ENCODE data around the gene HTT. TPM values are rescaled to one million over a fixed set of nuclear protein-coding genes. Genes with fewer than 3 reads are reported as not detected.

Gene HTT
- total and polyA plus RNA-seq, 10 of the 15 experiments (the other 5 are each of a cell fraction or from before 2014, with no cell fraction given) = 3.3 to 113 (median 43.3) TPM

DNA sequence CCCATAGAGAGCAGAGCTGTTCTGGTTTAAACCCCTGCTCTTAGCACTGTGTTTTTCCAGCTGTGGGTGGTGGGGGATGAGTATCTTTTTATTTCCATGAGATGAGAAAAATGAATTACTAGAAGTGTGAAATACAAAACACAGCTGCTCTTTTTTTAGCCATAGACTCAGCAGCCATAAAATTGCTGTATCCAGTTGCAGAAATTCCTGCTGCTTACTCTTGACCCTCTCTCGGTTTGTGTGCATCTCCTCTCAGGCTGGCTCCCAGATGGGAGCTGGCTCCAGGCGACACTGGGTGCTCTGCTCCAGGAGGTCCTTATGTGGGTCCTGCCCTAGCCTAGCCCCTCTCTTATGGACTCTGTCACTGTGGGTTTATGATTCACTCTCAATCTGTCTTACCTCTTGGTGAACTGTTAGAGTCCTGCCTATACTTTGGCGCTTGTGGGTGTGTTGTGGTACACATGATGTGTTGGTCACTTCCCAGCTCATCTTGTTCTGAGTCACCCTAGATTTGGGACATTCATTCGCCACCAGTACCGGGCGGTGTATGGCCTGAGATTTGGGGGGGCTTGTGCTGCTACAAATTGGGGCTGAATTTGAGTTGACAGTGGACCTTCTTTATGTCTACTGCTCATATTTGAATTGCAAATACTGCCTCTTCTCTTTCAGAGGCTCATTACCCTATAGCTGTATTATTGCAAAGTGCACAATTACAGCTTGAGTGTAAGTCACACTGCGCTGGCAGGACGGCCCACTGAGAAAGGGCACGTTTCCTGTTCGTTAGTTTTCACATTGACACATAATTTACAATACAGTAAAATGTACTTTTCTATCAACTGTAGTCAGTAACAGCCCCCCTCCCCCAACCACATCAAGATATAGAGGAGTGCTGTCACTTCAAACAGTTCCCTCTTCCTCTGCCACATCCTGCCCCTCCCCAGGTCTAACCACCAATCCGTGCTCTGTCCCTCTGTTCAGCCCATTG is 127.5 kb downstream of the HTT start (continued):
- TF ChIP-seq, protein P1, sequence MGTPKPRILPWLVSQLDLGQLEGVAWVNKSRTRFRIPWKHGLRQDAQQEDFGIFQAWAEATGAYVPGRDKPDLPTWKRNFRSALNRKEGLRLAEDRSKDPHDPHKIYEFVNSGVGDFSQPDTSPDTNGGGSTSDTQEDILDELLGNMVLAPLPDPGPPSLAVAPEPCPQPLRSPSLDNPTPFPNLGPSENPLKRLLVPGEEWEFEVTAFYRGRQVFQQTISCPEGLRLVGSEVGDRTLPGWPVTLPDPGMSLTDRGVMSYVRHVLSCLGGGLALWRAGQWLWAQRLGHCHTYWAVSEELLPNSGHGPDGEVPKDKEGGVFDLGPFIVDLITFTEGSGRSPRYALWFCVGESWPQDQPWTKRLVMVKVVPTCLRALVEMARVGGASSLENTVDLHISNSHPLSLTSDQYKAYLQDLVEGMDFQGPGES (IDR thresholded peaks at IDR 0.05) = no peak
- TF ChIP-seq, protein P2, sequence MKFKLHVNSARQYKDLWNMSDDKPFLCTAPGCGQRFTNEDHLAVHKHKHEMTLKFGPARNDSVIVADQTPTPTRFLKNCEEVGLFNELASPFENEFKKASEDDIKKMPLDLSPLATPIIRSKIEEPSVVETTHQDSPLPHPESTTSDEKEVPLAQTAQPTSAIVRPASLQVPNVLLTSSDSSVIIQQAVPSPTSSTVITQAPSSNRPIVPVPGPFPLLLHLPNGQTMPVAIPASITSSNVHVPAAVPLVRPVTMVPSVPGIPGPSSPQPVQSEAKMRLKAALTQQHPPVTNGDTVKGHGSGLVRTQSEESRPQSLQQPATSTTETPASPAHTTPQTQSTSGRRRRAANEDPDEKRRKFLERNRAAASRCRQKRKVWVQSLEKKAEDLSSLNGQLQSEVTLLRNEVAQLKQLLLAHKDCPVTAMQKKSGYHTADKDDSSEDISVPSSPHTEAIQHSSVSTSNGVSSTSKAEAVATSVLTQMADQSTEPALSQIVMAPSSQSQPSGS (IDR thresholded peaks at IDR 0.05; ENCODE audit: low read length) = 0 out of 2 replicates have a peak, but pooled peaks have one; percentile 35
- TF ChIP-seq, protein P3, sequence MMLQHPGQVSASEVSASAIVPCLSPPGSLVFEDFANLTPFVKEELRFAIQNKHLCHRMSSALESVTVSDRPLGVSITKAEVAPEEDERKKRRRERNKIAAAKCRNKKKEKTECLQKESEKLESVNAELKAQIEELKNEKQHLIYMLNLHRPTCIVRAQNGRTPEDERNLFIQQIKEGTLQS (IDR thresholded peaks at IDR 0.05; ENCODE audit: borderline replicate concordance, extremely low read depth, low read depth, low read length) = no peak
- TF ChIP-seq SMAD5 (IDR thresholded peaks at IDR 0.05; ENCODE audit: low read depth) = no peak
- TF ChIP-seq ZZZ3 (IDR thresholded peaks at IDR 0.05; ENCODE audit: control insufficient read depth, insufficient read length, low read depth) = no peak
- no peak for TF ChIP-seq NR2C2 (IDR thresholded peaks at IDR 0.05; ENCODE audit: borderline replicate concordance, control insufficient read depth, insufficient read length, low read depth)
- no peak for TF ChIP-seq ZNF207 (IDR thresholded peaks at IDR 0.05; ENCODE audit: borderline replicate concordance)
- TF ChIP-seq HDGF (IDR thresholded peaks at IDR 0.05) = no peak
- TF ChIP-seq RB1 (IDR thresholded peaks at IDR 0.05; ENCODE audit: borderline replicate concordance) = no peak
- no peak for TF ChIP-seq NFYB (IDR thresholded peaks at IDR 0.05; ENCODE audit: insufficient read depth, low read depth, low read length)
- TF ChIP-seq, protein P4, sequence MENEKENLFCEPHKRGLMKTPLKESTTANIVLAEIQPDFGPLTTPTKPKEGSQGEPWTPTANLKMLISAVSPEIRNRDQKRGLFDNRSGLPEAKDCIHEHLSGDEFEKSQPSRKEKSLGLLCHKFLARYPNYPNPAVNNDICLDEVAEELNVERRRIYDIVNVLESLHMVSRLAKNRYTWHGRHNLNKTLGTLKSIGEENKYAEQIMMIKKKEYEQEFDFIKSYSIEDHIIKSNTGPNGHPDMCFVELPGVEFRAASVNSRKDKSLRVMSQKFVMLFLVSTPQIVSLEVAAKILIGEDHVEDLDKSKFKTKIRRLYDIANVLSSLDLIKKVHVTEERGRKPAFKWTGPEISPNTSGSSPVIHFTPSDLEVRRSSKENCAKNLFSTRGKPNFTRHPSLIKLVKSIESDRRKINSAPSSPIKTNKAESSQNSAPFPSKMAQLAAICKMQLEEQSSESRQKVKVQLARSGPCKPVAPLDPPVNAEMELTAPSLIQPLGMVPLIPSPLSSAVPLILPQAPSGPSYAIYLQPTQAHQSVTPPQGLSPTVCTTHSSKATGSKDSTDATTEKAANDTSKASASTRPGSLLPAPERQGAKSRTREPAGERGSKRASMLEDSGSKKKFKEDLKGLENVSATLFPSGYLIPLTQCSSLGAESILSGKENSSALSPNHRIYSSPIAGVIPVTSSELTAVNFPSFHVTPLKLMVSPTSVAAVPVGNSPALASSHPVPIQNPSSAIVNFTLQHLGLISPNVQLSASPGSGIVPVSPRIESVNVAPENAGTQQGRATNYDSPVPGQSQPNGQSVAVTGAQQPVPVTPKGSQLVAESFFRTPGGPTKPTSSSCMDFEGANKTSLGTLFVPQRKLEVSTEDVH (IDR thresholded peaks at IDR 0.05; ENCODE audit: low read depth, partially characterized antibody) = no peak
- TF ChIP-seq BMI1 (IDR thresholded peaks at IDR 0.05; ENCODE audit: borderline replicate concordance) = no peak
- no peak for TF ChIP-seq ATF7 (IDR thresholded peaks at IDR 0.05; ENCODE audit: low read depth)
- no peak for TF ChIP-seq MEF2A (IDR thresholded peaks at IDR 0.05; ENCODE audit: insufficient read depth, low read depth, low read length)
- TF ChIP-seq RELA (IDR thresholded peaks at IDR 0.05; ENCODE audit: borderline replicate concordance, partially characterized antibody) = no peak
- 0 out of 2 replicates have a peak, but pooled peaks have one; percentile 10 for TF ChIP-seq LARP7 (IDR thresholded peaks at IDR 0.05)
- TF ChIP-seq BCL11A (IDR thresholded peaks at IDR 0.05; ENCODE audit: low read depth, low read length) = peak; percentile 36; the same call in 1 of the 2 replicates
- TF ChIP-seq, protein P5, sequence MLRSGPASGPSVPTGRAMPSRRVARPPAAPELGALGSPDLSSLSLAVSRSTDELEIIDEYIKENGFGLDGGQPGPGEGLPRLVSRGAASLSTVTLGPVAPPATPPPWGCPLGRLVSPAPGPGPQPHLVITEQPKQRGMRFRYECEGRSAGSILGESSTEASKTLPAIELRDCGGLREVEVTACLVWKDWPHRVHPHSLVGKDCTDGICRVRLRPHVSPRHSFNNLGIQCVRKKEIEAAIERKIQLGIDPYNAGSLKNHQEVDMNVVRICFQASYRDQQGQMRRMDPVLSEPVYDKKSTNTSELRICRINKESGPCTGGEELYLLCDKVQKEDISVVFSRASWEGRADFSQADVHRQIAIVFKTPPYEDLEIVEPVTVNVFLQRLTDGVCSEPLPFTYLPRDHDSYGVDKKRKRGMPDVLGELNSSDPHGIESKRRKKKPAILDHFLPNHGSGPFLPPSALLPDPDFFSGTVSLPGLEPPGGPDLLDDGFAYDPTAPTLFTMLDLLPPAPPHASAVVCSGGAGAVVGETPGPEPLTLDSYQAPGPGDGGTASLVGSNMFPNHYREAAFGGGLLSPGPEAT (IDR thresholded peaks at IDR 0.05; ENCODE audit: low read depth) = no peak
- no peak for TF ChIP-seq EZH2 (IDR thresholded peaks at IDR 0.05; ENCODE audit: borderline replicate concordance, control insufficient read depth, low read depth, low read length)
- no peak for TF ChIP-seq TAF1 (IDR thresholded peaks at IDR 0.05; ENCODE audit: borderline replicate concordance, low read depth, low read length)
- no peak for TF ChIP-seq FOS (IDR thresholded peaks at IDR 0.05; ENCODE audit: borderline replicate concordance, extremely low read depth, insufficient read length)
- TF ChIP-seq PML (IDR thresholded peaks at IDR 0.05; ENCODE audit: low read length) = no peak
- TF ChIP-seq SP1 (IDR thresholded peaks at IDR 0.05; ENCODE audit: low read depth, low read length) = no peak

All from GM12878 (cell line).